ENCODE measurements around the gene STIP1.

Gene STIP1

DNA sequence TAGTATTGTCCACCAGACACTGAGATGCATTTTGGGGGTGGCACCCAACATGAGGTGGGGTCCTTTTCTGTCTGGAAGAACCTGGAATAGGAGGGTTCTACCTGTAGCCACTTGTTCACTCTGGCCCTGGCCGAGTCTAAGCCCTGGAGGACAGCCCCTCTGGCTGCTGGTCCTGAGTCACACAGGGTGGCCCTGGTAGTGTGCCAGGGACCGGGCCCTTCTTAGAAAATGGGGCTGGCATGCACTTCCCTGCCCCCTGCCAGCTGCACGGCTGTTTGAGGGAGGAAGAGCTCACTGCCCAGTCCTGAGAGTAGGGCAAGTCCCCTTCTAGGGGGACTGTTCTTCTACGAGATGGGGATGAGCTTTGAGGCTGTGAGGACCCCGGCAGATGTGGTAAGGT is 67.5 kb downstream of the STIP1 start:
- Histone ChIP-seq H3K36me3 (replicated peaks; ENCODE audit: low read depth, low read length) (peaks cover 13% of the 10 kb centered on the region), H4K20me1 (ENCODE audit: insufficient read depth, low read length) (peaks cover 11% of the 10 kb centered on the region; the same call in 1 of the 2 replicates), H3K27me3 (ENCODE audit: low read depth, low read length) (no peaks in the 10 kb centered on the region), H3K9ac (ENCODE audit: low read length) (no peak overlapping the region), H3K4me3 (ENCODE audit: low read length) (peak overlapping the region; percentile 93; the same call in 1 of the 2 replicates), H3K27ac (ENCODE audit: low read length) (peak overlapping the region; percentile 36; the same call in 1 of the 2 replicates), H3K9me3 (ENCODE audit: insufficient read depth, low read length) (no peaks in the 10 kb centered on the region), H3K4me1 (ENCODE audit: low read length) (peaks cover 25% of the 10 kb centered on the region), H2AFZ (ENCODE audit: low read depth, low read length) (no peak overlapping the region), H3K79me2 (ENCODE audit: low read length) (peaks cover 22% of the 10 kb centered on the region), H3K4me2 (ENCODE audit: low read length) (peak overlapping the region; percentile 78; the same call in 1 of the 2 replicates)
- TF ChIP-seq, protein P1, sequence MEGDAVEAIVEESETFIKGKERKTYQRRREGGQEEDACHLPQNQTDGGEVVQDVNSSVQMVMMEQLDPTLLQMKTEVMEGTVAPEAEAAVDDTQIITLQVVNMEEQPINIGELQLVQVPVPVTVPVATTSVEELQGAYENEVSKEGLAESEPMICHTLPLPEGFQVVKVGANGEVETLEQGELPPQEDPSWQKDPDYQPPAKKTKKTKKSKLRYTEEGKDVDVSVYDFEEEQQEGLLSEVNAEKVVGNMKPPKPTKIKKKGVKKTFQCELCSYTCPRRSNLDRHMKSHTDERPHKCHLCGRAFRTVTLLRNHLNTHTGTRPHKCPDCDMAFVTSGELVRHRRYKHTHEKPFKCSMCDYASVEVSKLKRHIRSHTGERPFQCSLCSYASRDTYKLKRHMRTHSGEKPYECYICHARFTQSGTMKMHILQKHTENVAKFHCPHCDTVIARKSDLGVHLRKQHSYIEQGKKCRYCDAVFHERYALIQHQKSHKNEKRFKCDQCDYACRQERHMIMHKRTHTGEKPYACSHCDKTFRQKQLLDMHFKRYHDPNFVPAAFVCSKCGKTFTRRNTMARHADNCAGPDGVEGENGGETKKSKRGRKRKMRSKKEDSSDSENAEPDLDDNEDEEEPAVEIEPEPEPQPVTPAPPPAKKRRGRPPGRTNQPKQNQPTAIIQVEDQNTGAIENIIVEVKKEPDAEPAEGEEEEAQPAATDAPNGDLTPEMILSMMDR (IDR thresholded peaks at IDR 0.05; ENCODE audit: low read depth, low read length) = no peak
- TF ChIP-seq EZH2phosphoT487 (IDR thresholded peaks at IDR 0.05; ENCODE audit: low read depth) = no peak
